Measurements from ENCODE around the gene ANO6.

- TF ChIP-seq CTCF (IDR thresholded peaks at IDR 0.05) = no peak
- TF ChIP-seq EP300 (IDR thresholded peaks at IDR 0.05) = no peak
- TF ChIP-seq POLR2A (IDR thresholded peaks at IDR 0.05) = no peak
Observed at GRCh38 chr12:45182511-45182910, 33.4 kb upstream of the ANO6 start.
